Keratinocyte (primary cell): ENCODE results near the gene CMSS1. TPM values are rescaled to one million over a fixed set of nuclear protein-coding genes. Genes with fewer than 3 reads are reported as not detected.

Experiments
- DNase-seq: peaks from one replicate; pipeline ENCODE4 v3.0.0-alpha.2; 2011; ENCODE audit warnings: low read depth, missing footprints, low spot score
- FAIRE-seq: peaks from 2 replicates; lab custom pipeline; 2011; peaks lifted over from hg19 to GRCh38; lab: Jason Lieb, UNC
- H2AFZ ChIP-seq: 2 replicates; pipeline ENCODE4 v1.6.0; 2012; ENCODE audit warnings: low read length, control low read depth, inconsistent platforms; ENCODE audit not compliant: control insufficient read depth
- H3K27ac ChIP-seq: 2 replicates; pipeline ENCODE4 v1.5.1; 2011; ENCODE audit warnings: low read length; ENCODE audit not compliant: control insufficient read depth, insufficient read depth
- H3K27me3 ChIP-seq: 3 replicates; pipeline ENCODE4 v1.6.0; 2011; ENCODE audit warnings: low read length; ENCODE audit not compliant: control insufficient read depth, insufficient read depth; ENCODE audit errors: extremely low read depth
- H3K36me3 ChIP-seq, 2 experiments: 2 replicates in 1 of 2; 3 replicates in 1 of 2; pipeline ENCODE4 v1.5.1; 2011; ENCODE audit warnings: low read length in 2 of 2, mild to moderate bottlenecking in 1 of 2; ENCODE audit not compliant: control insufficient read depth in 2 of 2, insufficient read depth in 2 of 2; ENCODE audit errors: extremely low read depth in 1 of 2
- H3K4me1 ChIP-seq: 3 replicates; pipeline ENCODE4 v1.5.1; 2011; ENCODE audit warnings: low read length; ENCODE audit not compliant: control insufficient read depth, insufficient read depth; ENCODE audit errors: extremely low read depth
- H3K4me2 ChIP-seq: 3 replicates; pipeline ENCODE4 v1.6.0; 2011; ENCODE audit warnings: low read depth, low read length; ENCODE audit not compliant: control insufficient read depth, insufficient read depth; ENCODE audit errors: extremely low read depth
- H3K4me3 ChIP-seq, 3 experiments: fragments of 200-600 bp in 1 of 3; sonication (generic) in 1 of 3; 2 replicates in 2 of 3; 3 replicates in 1 of 3; pipeline ENCODE4 v1.5.1; 2011 to 2016; ENCODE audit warnings: low read length in 3 of 3, mild to moderate bottlenecking in 3 of 3, control low read depth in 2 of 3, inconsistent platforms in 1 of 3, low read depth in 1 of 3, mixed read lengths in 1 of 3, mixed run types in 1 of 3, moderate library complexity in 1 of 3; ENCODE audit not compliant: control insufficient read depth in 2 of 3, insufficient read depth in 2 of 3; ENCODE audit errors: extremely low read depth in 1 of 3
- H3K79me2 ChIP-seq: 2 replicates; pipeline ENCODE4 v1.6.0; 2012; ENCODE audit warnings: low read length; ENCODE audit not compliant: control insufficient read depth, insufficient read depth
- H3K9ac ChIP-seq: 3 replicates; pipeline ENCODE4 v1.6.0; 2011; ENCODE audit warnings: low read length; ENCODE audit not compliant: control insufficient read depth, insufficient read depth; ENCODE audit errors: extremely low read depth
- H3K9me1 ChIP-seq: 3 replicates; pipeline ENCODE4 v1.6.0; 2011; ENCODE audit warnings: low read length; ENCODE audit not compliant: control insufficient read depth, insufficient read depth; ENCODE audit errors: extremely low read depth
- H3K9me3 ChIP-seq: 2 replicates; pipeline ENCODE4 v1.5.1; 2012; ENCODE audit warnings: low read depth, low read length; ENCODE audit not compliant: control insufficient read depth
- H4K20me1 ChIP-seq: 3 replicates; pipeline ENCODE4 v1.6.0; 2011; ENCODE audit warnings: low read length; ENCODE audit not compliant: control insufficient read depth, insufficient read depth; ENCODE audit errors: extremely low read depth
- EZH2 ChIP-seq: IDR thresholded peaks from one replicate; pipeline ENCODE4 v1.6.1; 2012; ENCODE audit warnings: inconsistent platforms, mild to moderate bottlenecking, low read length, moderate library complexity
- dilution Hi-C: fragments of 300-500 bp; cut with MboI; formaldehyde crosslinking; loops from one replicate; pipeline ENCODE4 v1.7.0; 2020; ENCODE audit warnings: low sequenced_read_pairs; ENCODE audit not compliant: extremely low pct_ligation_motif_present
- polyA plus RNA-seq, 5 experiments: library from polyadenylated mRNA; depleted of rRNA in 3 of 5; stranded (reverse) in 3 of 5; stranded (forward) in 1 of 5; unstranded in 1 of 5; fragments of >200 nt; gene quantifications; 1 replicate in 1 of 5; 2 replicates in 3 of 5; 3 replicates in 1 of 5; pipeline versions ENCODE4 v1.2.1 to v1.2.3, GENCODE V29; 2011 to 2012; ENCODE audit warnings: missing spikeins in 2 of 5, low read depth in 1 of 5, low replicate concordance in 1 of 5
- TF ChIP-seq, protein P1 (sequence below), 3 experiments: IDR thresholded peaks in 1 of 3; conservative IDR thresholded peaks in 1 of 3; optimal IDR thresholded peaks in 1 of 3; 2 replicates in 2 of 3; 3 replicates in 1 of 3; pipeline versions ENCODE3 to v1.5.1; 2011; ENCODE audit warnings: low read length in 3 of 3, mild to moderate bottlenecking in 3 of 3, moderate library complexity in 2 of 3, control low read depth in 1 of 3, inconsistent platforms in 1 of 3; ENCODE audit not compliant: insufficient read depth in 2 of 3; ENCODE audit errors: extremely low read depth in 1 of 3

CMSS1 gene
- polyA plus RNA-seq, 1 donor (not counting 4 experiments of a cell fraction or from before 2014, with no cell fraction given), result 37.2 TPM

DNA sequence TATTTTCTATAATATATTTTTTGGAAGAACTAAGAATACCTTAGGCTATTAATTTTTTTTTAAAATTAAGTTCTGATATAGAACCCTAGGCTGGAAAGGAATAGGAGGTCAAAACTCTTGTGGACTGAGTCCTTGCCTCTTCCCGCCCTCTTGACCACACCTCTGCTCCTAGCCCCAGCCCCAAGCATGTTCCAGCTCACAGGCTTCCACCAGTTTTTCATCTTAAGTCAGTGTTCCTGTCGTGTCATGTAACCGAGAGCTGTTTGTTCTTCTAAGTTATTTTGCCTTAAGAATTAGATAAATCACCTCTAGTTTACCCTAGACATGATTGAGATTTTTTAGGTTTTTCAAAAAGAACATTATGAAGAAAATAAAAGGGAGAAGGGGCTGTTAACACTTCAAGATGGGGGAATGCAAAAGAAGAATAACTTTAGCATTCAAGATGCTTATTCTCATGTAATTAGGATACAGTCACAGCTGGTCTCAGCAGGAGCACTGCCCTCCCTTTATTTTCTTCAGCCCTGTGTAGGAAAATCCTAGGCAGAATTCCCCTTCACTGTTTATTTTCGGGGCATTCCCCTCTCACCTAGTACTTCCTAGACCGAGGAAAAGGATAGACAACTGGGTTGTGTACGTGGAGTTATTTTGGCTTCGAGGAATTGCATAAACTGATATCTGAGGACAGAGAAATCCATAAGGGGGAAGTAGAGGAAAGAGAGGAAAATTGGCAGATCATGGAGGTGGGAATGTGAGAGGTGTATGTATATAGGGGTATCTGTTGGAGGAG lies 110.2 kb downstream of the CMSS1 start:
- no peaks in the 10 kb centered on the region for H4K20me1 ChIP-seq
- peak; percentile 5 for FAIRE-seq
- H3K9me1 ChIP-seq, result peaks cover 2% of the 10 kb centered on the region
- H3K9ac ChIP-seq, result no peak overlapping the region
- H3K4me1 ChIP-seq, result peaks cover 40% of the 10 kb centered on the region
- no peak overlapping the region for H2AFZ ChIP-seq
- H3K27ac ChIP-seq, result no peak overlapping the region
- peak overlapping the region; percentile 8 for H3K4me2 ChIP-seq
- H3K36me3 ChIP-seq, result no peaks in the 10 kb centered on the region
- H3K9me3 ChIP-seq, result no peaks in the 10 kb centered on the region
- no peak overlapping the region for H3K4me3 ChIP-seq
- dilution Hi-C loops, result no loop called here
- H3K27me3 ChIP-seq, result no peaks in the 10 kb centered on the region
- no peak for TF ChIP-seq EZH2
- TF ChIP-seq, protein P1, sequence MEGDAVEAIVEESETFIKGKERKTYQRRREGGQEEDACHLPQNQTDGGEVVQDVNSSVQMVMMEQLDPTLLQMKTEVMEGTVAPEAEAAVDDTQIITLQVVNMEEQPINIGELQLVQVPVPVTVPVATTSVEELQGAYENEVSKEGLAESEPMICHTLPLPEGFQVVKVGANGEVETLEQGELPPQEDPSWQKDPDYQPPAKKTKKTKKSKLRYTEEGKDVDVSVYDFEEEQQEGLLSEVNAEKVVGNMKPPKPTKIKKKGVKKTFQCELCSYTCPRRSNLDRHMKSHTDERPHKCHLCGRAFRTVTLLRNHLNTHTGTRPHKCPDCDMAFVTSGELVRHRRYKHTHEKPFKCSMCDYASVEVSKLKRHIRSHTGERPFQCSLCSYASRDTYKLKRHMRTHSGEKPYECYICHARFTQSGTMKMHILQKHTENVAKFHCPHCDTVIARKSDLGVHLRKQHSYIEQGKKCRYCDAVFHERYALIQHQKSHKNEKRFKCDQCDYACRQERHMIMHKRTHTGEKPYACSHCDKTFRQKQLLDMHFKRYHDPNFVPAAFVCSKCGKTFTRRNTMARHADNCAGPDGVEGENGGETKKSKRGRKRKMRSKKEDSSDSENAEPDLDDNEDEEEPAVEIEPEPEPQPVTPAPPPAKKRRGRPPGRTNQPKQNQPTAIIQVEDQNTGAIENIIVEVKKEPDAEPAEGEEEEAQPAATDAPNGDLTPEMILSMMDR (optimal IDR thresholded peaks at IDR 0.05 in 1 of 3, IDR thresholded peaks at IDR 0.05 in 1 of 3, conservative IDR thresholded peaks at IDR 0.05 in 1 of 3; ENCODE audit: extremely low read depth in 1 of 3, insufficient read depth in 2 of 3, low read length in 3 of 3), result no peak
- no peak for DNase-seq
- peaks cover 1% of the 10 kb centered on the region for H3K79me2 ChIP-seq

DNA sequence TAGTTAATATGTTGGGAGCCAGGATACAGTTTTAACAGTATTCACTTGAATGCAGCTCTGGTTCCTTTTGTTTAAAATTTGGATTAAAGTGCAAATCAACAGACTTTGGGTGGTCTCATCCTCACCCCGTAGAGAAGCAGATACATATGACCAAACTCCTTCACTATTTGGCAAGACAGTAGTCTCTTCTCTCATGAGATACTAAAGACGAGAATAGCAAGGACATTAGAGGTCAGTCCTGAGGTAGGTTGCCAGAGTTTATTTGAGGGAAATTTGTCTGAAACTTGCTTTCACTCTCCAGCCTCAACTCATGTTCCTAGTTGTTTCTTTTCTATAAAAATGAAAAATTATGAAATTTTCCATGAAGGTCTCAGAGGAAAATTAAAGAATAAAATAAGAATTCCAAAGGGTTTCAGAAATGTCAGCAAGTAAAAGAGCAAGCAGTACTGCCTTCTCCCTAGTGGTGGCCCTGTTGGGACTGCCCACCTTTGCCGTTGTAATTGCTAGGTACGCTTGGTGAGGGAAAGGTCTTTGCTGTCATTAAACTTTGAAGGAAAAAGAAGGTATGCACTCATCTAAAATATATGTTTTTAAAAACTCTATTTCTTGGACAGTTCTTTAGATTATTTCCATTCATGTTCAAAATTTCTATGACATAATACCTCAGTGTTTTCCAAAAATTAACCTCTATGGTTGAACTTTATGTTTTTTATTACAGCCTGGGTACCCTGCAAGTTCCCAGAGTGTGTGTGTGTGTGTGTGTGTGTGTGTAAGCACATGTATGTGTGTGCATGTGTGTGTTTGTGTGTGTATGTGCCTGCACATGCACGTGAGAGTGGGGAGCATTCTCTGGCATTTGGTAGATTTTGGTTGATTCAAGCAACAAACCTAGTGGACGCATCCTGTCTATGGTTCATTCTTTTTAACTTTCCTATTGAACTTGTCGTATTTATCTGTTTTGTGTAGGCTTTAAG lies 111.4 kb downstream of the CMSS1 start:
- H2AFZ ChIP-seq, result no peak overlapping the region
- no peak overlapping the region for H3K27ac ChIP-seq
- no peaks in the 10 kb centered on the region for H3K27me3 ChIP-seq
- H3K4me1 ChIP-seq, result peaks cover 40% of the 10 kb centered on the region
- H3K9me3 ChIP-seq, result no peaks in the 10 kb centered on the region
- no peaks in the 10 kb centered on the region for H3K36me3 ChIP-seq
- DNase-seq (no peak), FAIRE-seq (no peak)
- peak overlapping the region; percentile 50 for H3K4me2 ChIP-seq
- no peak for TF ChIP-seq EZH2
- TF ChIP-seq, protein P1 (optimal IDR thresholded peaks at IDR 0.05 in 1 of 3, IDR thresholded peaks at IDR 0.05 in 1 of 3, conservative IDR thresholded peaks at IDR 0.05 in 1 of 3; ENCODE audit: extremely low read depth in 1 of 3, insufficient read depth in 2 of 3, low read length in 3 of 3), result peak in 2 of 3 experiments; percentile 18 to 22
- H3K9me1 ChIP-seq, result peaks cover 2% of the 10 kb centered on the region
- H3K4me3 ChIP-seq, result peak overlapping the region in 2 of 3 experiments; percentile 2 to 38
- H3K79me2 ChIP-seq, result peaks cover 1% of the 10 kb centered on the region
- no peaks in the 10 kb centered on the region for H4K20me1 ChIP-seq
- dilution Hi-C loops, result no loop called here
- H3K9ac ChIP-seq, result no peak overlapping the region
